GM12878 (cell line): ENCODE data around the gene HHIP. TPM values are rescaled to one million over a fixed set of nuclear protein-coding genes. Genes with fewer than 3 reads are reported as not detected.

Experiments
- ATAC-seq: fragments of 200-7000 bp; cut with Tn5 transposase; 3 replicates; pipeline ENCODE4 v1.9.1; 2020; ENCODE audit warnings: mild to moderate bottlenecking, moderate library complexity
- BruUV-seq: library from RNA; stranded (reverse); fragments of 400-500 nt; replicated peaks from 2 replicates; lab custom pipeline; 2021; lab: Mats Ljungman, UMichigan
- CTCF ChIA-PET: fragments of 300-600 bp; sonication (Branson Sonifier 250); formaldehyde crosslinking; extraction: SDS; loops from one replicate; lab custom pipeline; 2021; ENCODE audit warnings: inconsistent platforms; lab: Yijun Ruan, JAX
- POLR2A ChIA-PET: fragments of 350-600 bp; formaldehyde crosslinking; extraction: SDS; loops from one replicate; lab custom pipeline; 2021; ENCODE audit warnings: inconsistent platforms; lab: Charles Lee
- RAD21 ChIA-PET: fragments of 300-600 bp; sonication (Branson Sonifier 250); formaldehyde crosslinking; loops from one replicate; lab custom pipeline; 2023; ENCODE audit warnings: antibody characterized with exemption; ENCODE audit not compliant: unreplicated experiment; lab: Charles Lee
- SMC1A ChIA-PET: fragments of 300-600 bp; sonication (Branson Sonifier 250); formaldehyde crosslinking; loops from one replicate; lab custom pipeline; 2023; ENCODE audit not compliant: unreplicated experiment, uncharacterized antibody; lab: Charles Lee
- DNase-seq: peaks from one replicate; pipeline ENCODE4 v3.0.0-alpha.2; 2011; ENCODE audit warnings: low read depth, low spot score
- FAIRE-seq: peaks from 3 replicates; lab custom pipeline; 2011; peaks lifted over from hg19 to GRCh38; lab: Jason Lieb, UNC
- H2AFZ ChIP-seq: 2 replicates; pipeline ENCODE4 v1.6.0; 2011; ENCODE audit warnings: low read depth, low read length, control low read depth; ENCODE audit not compliant: control insufficient read depth
- H3K27ac ChIP-seq: 2 replicates; pipeline ENCODE4 v1.5.1; 2011; ENCODE audit warnings: control low read depth; ENCODE audit not compliant: control insufficient read depth, insufficient read depth
- H3K27me3 ChIP-seq, 2 experiments: replicated peaks in 1 of 2; 2 replicates each; pipeline versions ENCODE4 v1.6.0 to v1.6.1; 2011; ENCODE audit warnings: low read length in 1 of 2; ENCODE audit not compliant: control insufficient read depth in 2 of 2, insufficient read depth in 2 of 2
- H3K36me3 ChIP-seq, 2 experiments: 2 replicates each; pipeline ENCODE4 v1.5.1; 2011; ENCODE audit warnings: low read length in 1 of 2; ENCODE audit not compliant: control insufficient read depth in 2 of 2, insufficient read depth in 2 of 2
- H3K4me1 ChIP-seq: 2 replicates; pipeline ENCODE4 v1.6.1; 2011; ENCODE audit warnings: mild to moderate bottlenecking, low read length, moderate library complexity, mixed read lengths; ENCODE audit not compliant: control insufficient read depth, insufficient read depth
- H3K4me2 ChIP-seq: 2 replicates; pipeline ENCODE4 v1.6.0; 2011; ENCODE audit warnings: control low read depth; ENCODE audit not compliant: control insufficient read depth, insufficient read depth
- H3K4me3 ChIP-seq: fragments of 200-600 bp; sonication (generic); 2 replicates; pipeline ENCODE4 v1.5.1; 2016
- H3K79me2 ChIP-seq: 2 replicates; pipeline ENCODE4 v1.6.0; 2011; ENCODE audit warnings: low read length; ENCODE audit not compliant: control insufficient read depth, insufficient read depth
- H3K9ac ChIP-seq: 2 replicates; pipeline ENCODE4 v1.8.0; 2011; ENCODE audit warnings: low read length, control low read depth, mixed read lengths; ENCODE audit not compliant: control insufficient read depth, insufficient read depth
- H3K9me3 ChIP-seq: replicated peaks from 3 replicates; pipeline ENCODE4 v1.5.1; 2011; ENCODE audit warnings: mild to moderate bottlenecking, low read length; ENCODE audit not compliant: control insufficient read depth, insufficient read depth
- H4K20me1 ChIP-seq: 2 replicates; pipeline ENCODE4 v1.6.0; 2011; ENCODE audit not compliant: control insufficient read depth, insufficient read depth
- POLR2AphosphoS5 ChIP-seq: IDR thresholded peaks from 2 replicates; pipeline ENCODE4 v1.6.1; 2011; ENCODE audit warnings: mild to moderate bottlenecking, low read length, inconsistent platforms
- RCOR1 ChIP-seq: conservative IDR thresholded peaks from 2 replicates; pipeline ENCODE4 v1.6.1; 2012; ENCODE audit warnings: low read depth, low read length, improper control_type of control experiment
- SREBF2 ChIP-seq: IDR thresholded peaks from 2 replicates; pipeline ENCODE4 v1.6.1; 2012; ENCODE audit warnings: mild to moderate bottlenecking, low read length
- TBL1XR1 ChIP-seq: IDR thresholded peaks from 2 replicates; pipeline ENCODE4 v1.6.1; 2012; ENCODE audit warnings: low read depth, low read length, improper control_type of control experiment
- WGBS: methylation state at CpG from one replicate; pipeline ENCODE4 v1.1.6; 2016; ENCODE audit warnings: low lambda C conversion rate; ENCODE audit not compliant: insufficient replicate concordance, insufficient coverage; ENCODE audit errors: missing lambda C conversion rate; 5-methylcytosine and 5-hydroxymethylcytosine counted together
- in situ Hi-C: fragments of 300-500 bp; cut with MboI; formaldehyde crosslinking; loops from 9 replicates; pipeline ENCODE4 v1.14.3; 2018; ENCODE audit warnings: mixed read lengths
- intact Hi-C: fragments of 100-400 bp; cut with micrococcal nuclease; formaldehyde crosslinking; loops from one replicate; pipeline ENCODE4 v1.14.2; 2022; ENCODE audit not compliant: unreplicated experiment
- polyA plus RNA-seq, 11 experiments: library from polyadenylated mRNA; depleted of rRNA in 4 of 11; unstranded in 6 of 11; stranded (reverse) in 5 of 11; fragments of >200 nt; fragmentation: Nextera tagmentation in 4 of 11; fragmentation: Illumina TruSeq in 1 of 11; extraction: Ambion mirVana in 4 of 11; extraction: Trizol in 1 of 11; gene quantifications; 1 replicate in 1 of 11; 2 replicates in 10 of 11; pipeline versions ENCODE4 v1.2.1 to v1.2.3, GENCODE V29; 2011 to 2016; ENCODE audit warnings: inconsistent platforms in 2 of 11, missing spikeins in 2 of 11, low read depth in 1 of 11
- total RNA-seq, 4 experiments: library from RNA; depleted of rRNA in 3 of 4; stranded (reverse); fragments of >200 nt in 3 of 4; fragmentation: Illumina TruSeq in 1 of 4; extraction: Trizol in 1 of 4; gene quantifications; 2 replicates each; pipeline versions ENCODE4 v1.2.1 to v1.2.3, GENCODE V29; 2013 to 2021
- TF ChIP-seq, protein P1 (sequence below): fragments of 450-650 bp; IDR thresholded peaks from 2 replicates; pipeline ENCODE4 v1.6.1; 2016; ENCODE audit warnings: mild to moderate bottlenecking, moderate library complexity, borderline replicate concordance
- TF ChIP-seq, protein P2 (sequence below): IDR thresholded peaks from 2 replicates; pipeline ENCODE4 v1.6.1; 2012; ENCODE audit warnings: low read depth, low read length, improper control_type of control experiment
- TF ChIP-seq, protein P3 (sequence below): fragments of 450-650 bp; formaldehyde crosslinking; IDR thresholded peaks from 2 replicates; pipeline ENCODE4 v1.5.0; 2022; ENCODE audit warnings: mild to moderate bottlenecking, missing genetic modification characterization
- TF ChIP-seq, protein P4 (sequence below): fragments of 450-650 bp; IDR thresholded peaks from 2 replicates; pipeline ENCODE4 v1.6.1; 2017; ENCODE audit warnings: antibody characterized with exemption, mild to moderate bottlenecking, moderate library complexity

HHIP gene
- total and polyA plus RNA-seq, 10 of the 15 experiments (the other 5 are each of a cell fraction or from before 2014, with no cell fraction given) = 0.06 to 0.56 (median 0.24) TPM; not detected in 1

DNA sequence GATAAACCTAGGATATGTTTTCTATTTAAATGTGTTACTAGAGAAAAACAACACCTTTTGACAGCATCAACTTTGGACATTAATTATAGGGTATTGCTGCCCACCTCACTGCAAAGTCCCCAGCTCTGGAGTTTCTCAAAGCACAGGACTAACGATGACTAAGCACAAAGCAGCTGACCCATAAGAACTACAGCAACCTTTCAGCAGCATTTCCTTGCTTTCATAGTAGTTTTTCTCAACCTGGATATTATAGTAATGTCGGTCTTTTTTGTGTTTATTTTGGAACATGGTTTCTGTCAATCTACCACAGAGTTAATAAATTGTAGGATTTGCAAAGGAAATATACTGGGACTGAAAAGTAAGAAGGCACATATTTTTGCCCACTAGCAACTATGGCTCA, 21.5 kb downstream of the HHIP start (continued):
- TF ChIP-seq, protein P1, sequence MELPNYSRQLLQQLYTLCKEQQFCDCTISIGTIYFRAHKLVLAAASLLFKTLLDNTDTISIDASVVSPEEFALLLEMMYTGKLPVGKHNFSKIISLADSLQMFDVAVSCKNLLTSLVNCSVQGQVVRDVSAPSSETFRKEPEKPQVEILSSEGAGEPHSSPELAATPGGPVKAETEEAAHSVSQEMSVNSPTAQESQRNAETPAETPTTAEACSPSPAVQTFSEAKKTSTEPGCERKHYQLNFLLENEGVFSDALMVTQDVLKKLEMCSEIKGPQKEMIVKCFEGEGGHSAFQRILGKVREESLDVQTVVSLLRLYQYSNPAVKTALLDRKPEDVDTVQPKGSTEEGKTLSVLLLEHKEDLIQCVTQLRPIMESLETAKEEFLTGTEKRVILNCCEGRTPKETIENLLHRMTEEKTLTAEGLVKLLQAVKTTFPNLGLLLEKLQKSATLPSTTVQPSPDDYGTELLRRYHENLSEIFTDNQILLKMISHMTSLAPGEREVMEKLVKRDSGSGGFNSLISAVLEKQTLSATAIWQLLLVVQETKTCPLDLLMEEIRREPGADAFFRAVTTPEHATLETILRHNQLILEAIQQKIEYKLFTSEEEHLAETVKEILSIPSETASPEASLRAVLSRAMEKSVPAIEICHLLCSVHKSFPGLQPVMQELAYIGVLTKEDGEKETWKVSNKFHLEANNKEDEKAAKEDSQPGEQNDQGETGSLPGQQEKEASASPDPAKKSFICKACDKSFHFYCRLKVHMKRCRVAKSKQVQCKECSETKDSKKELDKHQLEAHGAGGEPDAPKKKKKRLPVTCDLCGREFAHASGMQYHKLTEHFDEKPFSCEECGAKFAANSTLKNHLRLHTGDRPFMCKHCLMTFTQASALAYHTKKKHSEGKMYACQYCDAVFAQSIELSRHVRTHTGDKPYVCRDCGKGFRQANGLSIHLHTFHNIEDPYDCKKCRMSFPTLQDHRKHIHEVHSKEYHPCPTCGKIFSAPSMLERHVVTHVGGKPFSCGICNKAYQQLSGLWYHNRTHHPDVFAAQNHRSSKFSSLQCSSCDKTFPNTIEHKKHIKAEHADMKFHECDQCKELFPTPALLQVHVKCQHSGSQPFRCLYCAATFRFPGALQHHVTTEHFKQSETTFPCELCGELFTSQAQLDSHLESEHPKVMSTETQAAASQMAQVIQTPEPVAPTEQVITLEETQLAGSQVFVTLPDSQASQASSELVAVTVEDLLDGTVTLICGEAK = no peak
- TF ChIP-seq, all 136 proteins: peak for 0

DNA sequence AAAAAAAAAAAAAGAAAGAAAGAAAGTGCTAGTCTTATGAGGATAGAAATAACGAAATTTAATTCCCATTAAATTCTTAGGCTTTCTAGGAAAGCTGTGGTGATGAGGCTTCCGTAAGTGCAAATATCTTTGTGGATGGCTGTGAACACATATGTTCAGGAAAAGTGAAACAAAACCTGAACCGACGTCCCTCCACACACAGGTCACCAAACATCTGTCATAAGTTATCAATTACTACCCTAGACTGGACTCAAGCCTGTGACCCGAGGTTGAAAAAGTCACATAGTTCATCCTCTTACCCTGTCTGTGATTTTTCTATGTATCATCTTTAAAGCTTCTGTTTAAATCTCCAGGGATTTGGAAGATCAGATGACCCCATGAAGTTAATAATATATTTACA, 24.8 kb downstream of the HHIP start:
- CTCF ChIA-PET = interaction anchor here (0.7 to 1.2 kb wide), 2 partner anchors 13 to 230 kb away, joined by 4 to 5 read pairs; no protein-coding TSS in a partner anchor
- intact Hi-C loops (no loop called here), in situ Hi-C loops (no loop called here)
- Histone ChIP-seq H3K9me3 (no peaks in the 10 kb centered on the region), H3K4me3 (no peak overlapping the region), H4K20me1 (no peaks in the 10 kb centered on the region), H3K4me2 (no peak overlapping the region), H3K27ac (no peak overlapping the region), H2AFZ (no peak overlapping the region), H3K27me3 (no peaks in the 10 kb centered on the region), H3K36me3 (no peaks in the 10 kb centered on the region), H3K4me1 (no peaks in the 10 kb centered on the region), H3K9ac (no peak overlapping the region), H3K79me2 (no peaks in the 10 kb centered on the region)
- RAD21 ChIA-PET = no interaction called here
- no TSS peak for BruUV-seq
- DNase-seq = no peak
- SMC1A ChIA-PET = interaction anchor here (0.6 to 1.3 kb wide), 2 partner anchors 21 to 269 kb away, joined by 3 read pairs; no protein-coding TSS in a partner anchor
- FAIRE-seq = no peak
- no peak for ATAC-seq
- WGBS = 44% methylated on average over 5 of the region's 5 CpGs
- POLR2A ChIA-PET = interaction anchor here (0.6 kb wide), 1 partner anchor 38 kb away, joined by 3 read pairs; no protein-coding TSS in a partner anchor
- TF ChIP-seq, protein P2, sequence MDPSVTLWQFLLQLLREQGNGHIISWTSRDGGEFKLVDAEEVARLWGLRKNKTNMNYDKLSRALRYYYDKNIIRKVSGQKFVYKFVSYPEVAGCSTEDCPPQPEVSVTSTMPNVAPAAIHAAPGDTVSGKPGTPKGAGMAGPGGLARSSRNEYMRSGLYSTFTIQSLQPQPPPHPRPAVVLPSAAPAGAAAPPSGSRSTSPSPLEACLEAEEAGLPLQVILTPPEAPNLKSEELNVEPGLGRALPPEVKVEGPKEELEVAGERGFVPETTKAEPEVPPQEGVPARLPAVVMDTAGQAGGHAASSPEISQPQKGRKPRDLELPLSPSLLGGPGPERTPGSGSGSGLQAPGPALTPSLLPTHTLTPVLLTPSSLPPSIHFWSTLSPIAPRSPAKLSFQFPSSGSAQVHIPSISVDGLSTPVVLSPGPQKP = no peak
- TF ChIP-seq, protein P3, sequence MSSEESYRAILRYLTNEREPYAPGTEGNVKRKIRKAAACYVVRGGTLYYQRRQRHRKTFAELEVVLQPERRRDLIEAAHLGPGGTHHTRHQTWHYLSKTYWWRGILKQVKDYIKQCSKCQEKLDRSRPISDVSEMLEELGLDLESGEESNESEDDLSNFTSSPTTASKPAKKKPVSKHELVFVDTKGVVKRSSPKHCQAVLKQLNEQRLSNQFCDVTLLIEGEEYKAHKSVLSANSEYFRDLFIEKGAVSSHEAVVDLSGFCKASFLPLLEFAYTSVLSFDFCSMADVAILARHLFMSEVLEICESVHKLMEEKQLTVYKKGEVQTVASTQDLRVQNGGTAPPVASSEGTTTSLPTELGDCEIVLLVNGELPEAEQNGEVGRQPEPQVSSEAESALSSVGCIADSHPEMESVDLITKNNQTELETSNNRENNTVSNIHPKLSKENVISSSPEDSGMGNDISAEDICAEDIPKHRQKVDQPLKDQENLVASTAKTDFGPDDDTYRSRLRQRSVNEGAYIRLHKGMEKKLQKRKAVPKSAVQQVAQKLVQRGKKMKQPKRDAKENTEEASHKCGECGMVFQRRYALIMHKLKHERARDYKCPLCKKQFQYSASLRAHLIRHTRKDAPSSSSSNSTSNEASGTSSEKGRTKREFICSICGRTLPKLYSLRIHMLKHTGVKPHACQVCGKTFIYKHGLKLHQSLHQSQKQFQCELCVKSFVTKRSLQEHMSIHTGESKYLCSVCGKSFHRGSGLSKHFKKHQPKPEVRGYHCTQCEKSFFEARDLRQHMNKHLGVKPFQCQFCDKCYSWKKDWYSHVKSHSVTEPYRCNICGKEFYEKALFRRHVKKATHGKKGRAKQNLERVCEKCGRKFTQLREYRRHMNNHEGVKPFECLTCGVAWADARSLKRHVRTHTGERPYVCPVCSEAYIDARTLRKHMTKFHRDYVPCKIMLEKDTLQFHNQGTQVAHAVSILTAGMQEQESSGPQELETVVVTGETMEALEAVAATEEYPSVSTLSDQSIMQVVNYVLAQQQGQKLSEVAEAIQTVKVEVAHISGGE (CRISPR knock-in tag) = no peak
- TF ChIP-seq TBL1XR1 = no peak
- TF ChIP-seq RCOR1 = no peak
- TF ChIP-seq SREBF2 = no peak
- TF ChIP-seq, protein P4, sequence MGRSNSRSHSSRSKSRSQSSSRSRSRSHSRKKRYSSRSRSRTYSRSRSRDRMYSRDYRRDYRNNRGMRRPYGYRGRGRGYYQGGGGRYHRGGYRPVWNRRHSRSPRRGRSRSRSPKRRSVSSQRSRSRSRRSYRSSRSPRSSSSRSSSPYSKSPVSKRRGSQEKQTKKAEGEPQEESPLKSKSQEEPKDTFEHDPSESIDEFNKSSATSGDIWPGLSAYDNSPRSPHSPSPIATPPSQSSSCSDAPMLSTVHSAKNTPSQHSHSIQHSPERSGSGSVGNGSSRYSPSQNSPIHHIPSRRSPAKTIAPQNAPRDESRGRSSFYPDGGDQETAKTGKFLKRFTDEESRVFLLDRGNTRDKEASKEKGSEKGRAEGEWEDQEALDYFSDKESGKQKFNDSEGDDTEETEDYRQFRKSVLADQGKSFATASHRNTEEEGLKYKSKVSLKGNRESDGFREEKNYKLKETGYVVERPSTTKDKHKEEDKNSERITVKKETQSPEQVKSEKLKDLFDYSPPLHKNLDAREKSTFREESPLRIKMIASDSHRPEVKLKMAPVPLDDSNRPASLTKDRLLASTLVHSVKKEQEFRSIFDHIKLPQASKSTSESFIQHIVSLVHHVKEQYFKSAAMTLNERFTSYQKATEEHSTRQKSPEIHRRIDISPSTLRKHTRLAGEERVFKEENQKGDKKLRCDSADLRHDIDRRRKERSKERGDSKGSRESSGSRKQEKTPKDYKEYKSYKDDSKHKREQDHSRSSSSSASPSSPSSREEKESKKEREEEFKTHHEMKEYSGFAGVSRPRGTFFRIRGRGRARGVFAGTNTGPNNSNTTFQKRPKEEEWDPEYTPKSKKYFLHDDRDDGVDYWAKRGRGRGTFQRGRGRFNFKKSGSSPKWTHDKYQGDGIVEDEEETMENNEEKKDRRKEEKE = no peak
- no peak for TF ChIP-seq POLR2AphosphoS5
